Measurements from ENCODE around the gene ST7L.

The ST7L gene

DNA sequence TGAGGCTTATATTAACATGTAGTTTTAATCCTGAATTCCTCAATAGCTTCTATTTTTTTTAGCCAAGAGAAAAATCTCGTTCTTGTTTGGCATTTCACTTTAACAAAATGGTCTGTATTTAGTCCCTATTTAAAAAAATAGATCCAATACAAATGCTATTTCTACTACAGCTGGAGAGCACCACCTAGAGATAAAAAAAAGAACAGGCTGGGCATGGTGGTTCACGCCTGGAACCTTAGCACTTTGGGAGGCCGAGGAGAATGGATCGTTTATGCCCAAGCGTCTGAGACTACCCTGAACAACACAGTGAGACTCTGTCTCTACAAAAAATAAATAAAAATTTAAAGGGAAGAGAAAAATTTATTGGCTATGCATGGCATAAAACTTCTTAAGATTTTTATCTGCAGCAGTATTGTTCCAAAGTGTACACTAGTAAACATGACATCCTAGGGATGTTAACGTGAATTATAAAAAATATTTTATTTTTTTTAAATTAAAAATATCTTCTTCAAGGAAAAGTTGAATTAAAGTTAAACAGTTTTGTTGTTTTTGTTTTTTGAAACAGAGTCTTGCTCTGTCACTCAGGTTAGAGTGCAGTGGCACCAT lies 4.4 kb downstream of the ST7L start:
- DNase-seq: no peak

DNA sequence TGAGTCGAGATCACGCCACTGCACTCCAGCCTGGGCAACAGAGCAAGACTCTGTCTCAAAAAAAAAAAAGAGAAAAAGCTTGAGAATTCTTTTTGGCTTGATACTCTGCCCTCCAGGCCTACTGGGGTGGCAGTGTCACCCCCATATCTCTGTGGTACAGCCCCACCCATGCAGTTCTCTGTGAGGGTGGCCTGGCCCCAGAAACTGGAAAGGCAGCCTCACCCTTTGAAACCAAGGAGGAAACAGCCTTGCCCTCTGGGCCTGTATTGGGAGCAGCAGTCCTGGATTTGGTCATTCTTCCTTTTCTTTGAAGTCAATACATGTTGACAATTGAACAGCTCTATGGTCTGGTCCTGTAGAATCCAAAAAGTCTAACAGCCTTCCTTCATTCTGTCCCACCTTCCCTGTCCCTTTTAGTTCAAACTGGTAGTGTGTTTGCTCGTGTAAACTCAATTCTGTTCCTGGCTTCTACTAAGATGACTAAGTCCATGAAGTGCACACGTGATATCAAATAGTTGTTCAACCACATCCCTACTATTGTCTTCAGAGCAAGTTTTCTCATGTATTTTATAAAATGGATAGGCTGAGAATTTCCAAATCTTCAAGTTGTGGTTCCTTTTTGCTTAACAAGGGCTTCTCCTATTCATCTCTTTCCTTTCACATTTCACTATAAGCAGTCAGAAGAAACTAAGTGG lies 13.2 kb downstream of the ST7L start:
- no peak for DNase-seq

DNA sequence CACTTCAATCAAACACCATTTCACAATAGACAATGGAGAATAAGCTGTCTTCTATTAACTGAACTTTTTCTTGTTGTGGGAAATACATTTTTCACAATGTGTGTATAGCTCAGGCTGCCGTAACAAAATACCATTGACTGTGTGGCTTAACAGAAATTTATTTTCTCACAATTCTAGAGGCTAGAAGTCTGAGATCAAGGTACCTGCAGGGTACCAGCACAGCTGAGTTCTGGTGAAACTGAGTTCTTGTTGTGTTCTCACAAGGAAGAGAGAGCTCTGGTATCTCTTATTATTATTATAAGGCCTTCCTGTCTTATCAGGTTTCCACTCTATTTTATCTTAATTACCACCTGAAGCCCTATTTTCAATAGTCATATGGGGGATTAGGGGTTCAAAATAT lies 15.4 kb downstream of the ST7L start:
- DNase-seq: no peak

DNA sequence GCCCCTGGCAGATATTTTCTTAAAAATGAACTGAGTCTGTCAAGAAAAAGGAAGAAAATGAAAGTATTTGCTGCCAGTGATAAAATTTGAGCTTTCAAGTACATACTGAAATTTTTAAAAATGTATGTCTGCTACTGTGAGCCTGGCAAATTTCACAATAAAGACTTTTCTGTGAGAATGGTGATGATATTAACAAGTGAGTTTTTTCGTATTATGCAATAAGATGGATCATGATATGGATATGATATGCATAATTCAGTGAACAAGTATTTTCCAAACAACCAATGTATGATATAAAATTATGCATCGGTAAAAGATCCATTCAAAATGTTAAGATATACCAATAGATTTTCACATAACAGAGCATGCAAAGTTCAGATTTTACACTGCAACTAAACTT lies 15.9 kb downstream of the ST7L start:
- DNase-seq: no peak

DNA sequence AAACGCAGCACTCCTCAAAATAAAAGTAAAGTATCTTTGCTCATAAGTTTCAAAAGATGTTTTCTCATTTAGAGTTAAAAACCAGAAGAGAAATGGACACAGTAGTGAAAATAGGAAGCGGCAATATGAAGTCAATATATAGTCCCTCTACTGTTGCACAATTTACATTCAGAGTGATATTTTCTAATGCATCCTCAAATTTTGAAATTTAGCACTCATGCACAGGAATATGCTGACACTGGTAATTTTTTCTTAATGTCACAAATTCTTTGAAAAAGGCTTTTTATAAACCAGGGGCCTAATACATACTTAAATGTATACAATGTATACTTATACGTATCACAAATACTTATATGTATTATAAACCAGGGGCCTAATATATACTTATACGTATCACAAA lies 19.5 kb downstream of the ST7L start:
- no peak for DNase-seq

DNA sequence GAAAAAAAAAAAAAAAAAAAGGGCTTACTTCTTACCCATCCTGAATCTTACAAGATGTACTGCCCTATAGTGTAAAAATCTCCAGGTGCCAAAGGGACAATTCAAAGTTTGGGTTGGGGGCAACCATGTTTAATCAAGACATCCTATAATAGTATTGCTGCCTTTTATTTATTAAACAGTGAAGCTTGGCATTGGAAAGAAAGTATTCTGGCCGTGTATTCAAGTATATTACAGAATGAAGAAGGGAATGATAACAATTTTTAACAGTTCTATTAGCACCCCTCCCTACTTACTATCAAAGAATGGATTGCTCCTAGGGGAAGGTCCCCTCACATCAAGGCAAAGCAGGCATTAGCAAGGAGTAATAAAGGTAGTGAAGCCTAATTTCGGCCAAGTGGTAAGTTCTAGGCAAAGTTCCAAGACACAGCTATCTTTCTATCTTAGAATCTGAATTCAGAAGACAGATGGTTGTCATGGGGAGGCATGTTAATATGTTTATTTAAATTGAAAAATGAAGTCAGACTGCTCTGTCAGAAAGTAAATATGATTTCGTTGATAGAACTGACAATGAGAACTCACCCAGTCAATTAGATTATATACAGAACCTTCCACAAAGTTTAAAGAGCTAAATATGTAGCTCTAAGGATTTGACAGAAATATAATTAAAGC lies 24.6 kb downstream of the ST7L start:
- no peak for DNase-seq

DNA sequence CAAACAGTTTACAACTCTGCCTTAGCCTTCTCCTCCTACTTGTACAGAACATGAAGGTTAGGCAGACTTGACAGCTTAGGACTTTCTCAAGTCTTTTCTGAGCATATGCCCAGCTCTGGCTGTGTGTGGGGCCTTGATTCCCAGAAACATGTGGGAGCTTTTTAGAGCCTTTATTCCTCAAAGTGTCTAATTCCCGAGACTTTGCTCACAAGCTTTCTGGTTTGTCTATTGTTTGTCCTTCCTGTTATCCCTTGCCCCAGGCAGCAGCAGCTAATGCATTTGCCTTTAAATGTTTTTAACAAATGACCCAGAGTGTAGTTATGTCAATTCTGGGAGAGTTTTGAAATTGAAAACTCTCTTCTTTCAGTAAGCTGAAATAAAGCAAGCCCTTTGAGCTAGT lies 29.2 kb downstream of the ST7L start:
- no peak for DNase-seq

DNA sequence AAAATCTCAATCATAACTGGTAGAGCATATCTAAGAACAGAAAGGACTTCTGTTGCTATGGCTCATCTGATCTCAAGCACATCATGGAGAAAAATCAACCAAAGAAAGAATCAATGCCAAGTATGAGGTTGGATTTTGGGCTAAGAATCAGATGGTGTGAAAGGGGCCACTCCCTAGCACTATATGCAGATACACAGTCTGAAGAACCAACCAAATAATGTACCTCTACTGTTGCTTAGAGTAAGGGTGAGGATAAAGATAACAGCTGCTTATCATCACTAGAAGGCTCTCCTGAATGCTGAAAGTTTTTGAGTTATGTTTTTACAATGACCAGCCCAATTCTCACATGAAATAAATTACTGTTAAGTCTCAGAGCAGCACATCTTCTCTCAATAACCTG lies 35.6 kb downstream of the ST7L start:
- DNase-seq: no peak

DNA sequence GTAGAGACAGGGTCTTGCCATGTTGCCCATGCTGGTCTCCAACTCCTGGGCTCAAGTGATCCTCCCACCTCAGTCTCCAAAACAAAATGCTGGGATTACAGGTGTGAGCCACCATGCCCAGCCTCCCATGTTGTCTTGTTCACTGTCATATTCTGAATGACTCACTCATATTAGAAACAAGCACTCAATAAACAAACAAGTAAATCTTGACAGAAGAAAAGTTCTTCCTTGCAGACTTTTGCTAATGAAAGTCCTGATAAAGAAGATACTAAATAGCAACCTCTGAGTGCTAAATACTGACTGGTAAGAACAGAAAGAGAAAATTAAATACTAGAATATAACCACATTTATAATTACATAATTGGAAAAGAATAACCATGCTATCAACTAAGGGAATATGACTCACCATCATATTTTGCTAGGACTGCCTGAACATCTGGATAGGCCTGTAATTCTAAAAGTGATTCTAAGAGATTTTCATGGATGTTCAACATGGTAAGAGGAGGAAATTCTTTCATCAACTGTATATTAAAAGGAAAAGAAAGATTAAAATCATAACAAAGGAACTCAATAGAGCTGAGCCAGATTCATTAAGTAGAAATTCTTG lies 37.3 kb downstream of the ST7L start:
- no peak for DNase-seq

DNA sequence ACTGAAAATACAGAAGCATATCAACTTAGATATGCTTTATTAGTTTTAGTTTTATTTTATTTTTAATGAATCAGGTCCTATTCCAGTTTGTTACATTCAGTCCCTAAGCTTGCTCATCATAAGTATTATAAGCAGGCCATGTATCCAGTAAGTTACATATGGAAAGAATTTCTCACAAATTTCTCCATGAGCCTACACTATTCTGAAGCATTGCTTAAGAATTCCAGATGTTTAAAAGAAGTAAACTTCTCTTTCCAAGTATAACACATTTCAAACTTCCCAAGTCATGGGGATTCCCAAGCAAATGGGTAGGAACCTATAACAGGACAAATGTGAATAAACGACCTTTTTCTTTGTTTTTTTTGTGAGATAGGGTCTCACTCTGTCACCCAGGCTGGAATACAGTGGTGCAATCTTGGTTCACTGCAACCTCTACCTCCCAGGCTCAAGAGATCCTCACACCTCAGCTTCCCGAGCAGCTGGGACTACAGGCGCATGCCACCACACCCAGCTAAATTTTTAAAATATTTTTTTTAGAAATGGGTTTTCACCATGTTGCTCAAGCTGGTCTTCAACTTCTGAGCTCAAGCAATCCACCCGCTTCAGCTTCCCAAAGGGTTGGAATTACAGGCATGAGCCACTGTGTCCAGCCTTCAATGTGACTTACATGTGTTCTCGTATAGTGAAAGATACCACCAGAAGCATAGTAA lies 39.0 kb downstream of the ST7L start:
- no peak for DNase-seq

DNA sequence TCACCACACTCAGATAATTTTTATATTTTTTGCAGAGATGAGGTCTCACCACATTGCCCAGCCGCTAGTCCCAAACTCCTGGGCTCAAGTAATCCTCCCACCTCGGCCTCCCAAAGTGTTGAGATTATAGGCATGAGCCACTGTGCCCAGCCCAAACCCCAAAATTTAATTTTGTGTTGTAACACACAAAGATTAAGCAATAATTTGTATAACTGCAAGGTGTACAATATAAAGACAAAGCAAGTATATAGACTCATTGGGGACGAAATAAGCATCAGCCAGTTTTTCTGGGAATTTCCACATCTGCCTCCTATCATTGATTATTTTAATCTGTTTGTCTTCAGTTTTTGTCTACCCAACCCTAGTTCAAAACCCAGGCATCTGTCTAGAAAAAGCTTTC lies 42.7 kb downstream of the ST7L start:
- no peak for DNase-seq

DNA sequence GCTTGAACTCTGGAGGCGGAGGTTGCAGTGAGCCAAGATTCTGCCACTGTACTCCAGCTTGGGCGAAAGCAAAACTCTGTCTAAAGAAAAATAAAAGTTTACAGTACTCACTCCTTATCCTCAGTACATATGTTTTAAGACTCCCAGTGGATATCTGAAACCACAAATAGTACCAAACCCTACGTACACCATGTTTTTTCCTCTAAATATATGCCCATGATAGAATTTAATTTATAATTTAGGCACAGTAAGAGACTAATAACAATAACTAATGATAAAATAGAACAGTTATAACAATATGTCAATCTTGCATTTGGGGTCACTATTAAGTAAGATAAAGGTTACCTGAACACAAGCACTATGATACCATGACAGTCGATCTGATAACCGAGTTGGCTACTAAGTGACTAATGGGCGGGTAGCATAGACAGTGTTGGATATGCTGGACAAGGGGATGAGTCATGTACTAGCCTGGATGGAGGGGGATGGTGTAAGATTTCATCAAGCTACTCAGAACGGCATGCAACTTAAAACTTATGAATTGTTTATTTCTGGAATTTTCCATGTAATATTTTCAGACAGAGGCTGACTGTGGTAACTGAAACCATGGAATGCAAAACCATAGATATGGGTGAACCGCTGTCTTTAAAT lies 43.7 kb downstream of the ST7L start:
- no peak for DNase-seq

DNA sequence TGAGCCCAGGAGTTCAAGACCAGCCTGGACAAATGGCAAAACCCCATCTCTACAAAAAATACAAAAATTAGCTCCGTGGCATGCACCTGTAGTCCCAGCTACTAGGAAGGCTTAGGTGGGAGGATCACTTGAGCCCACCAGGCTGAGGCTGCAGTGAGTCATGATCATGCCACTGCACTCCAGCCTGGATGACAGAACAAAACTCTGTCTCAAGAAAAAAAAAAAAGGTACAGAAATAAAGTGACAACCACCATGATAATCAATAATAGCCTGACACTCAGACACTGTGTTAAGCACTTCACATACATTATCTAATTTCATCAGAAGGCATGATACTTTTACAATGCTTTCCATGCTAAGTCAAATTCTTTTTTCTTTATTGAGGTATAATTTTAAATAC lies 53.1 kb downstream of the ST7L start:
- no peak for DNase-seq

DNA sequence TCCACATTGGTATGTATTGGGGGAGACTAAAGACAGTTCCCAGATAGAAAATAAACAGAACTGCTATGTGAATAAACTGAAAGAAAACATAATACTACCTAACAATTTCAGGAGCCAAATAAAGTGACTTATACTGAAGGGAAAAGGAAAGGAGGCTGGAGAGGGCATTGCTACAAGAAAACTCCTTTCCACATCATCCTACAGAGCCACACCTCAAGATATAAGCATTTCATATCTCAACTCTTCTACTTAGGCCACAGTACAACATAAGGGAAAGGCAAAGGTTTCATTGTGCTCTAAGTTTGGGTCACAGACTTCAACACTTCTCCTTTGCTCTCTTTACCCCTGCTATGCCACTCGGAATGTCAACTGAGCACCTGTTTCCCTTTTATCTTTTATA lies 54.9 kb downstream of the ST7L start:
- no peak for DNase-seq

DNA sequence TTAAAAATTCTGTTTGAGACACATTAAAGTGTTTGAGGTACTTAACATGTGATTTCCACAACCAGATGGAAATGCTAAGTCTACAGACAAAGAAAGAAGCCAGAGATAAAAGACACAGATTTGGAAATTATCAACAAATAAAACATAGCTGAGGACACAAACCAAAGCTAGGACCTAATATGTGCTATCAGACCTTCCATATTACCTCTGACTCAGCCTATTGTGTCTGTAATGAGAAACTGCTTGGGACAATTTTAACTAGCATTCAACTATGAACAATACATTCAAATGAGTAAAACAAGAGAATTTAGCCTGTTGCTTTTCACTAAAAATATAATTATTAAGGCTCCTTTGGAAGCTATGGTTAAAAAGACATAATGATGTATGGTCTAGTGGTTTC lies 55.6 kb downstream of the ST7L start:
- DNase-seq: no peak

DNA sequence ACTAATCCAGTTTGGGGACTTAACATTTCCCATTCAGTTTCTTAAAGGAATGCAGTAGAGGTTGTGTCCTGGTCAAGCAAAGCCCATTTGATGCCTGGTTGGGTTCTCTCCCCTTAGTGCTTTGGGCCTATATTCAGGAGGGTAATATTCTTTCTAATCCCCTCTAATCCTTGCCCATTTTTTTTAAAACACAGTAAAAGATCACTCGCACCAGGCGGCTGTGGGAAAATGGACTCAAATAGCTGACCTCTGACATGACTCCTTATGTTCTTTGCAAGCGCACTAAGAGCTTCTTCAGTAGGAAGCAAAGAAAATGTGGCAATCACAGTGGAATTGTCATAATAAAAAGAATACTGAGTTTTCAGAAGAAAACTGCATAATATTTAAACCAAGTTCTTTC lies 60.3 kb downstream of the ST7L start:
- DNase-seq: no peak

DNA sequence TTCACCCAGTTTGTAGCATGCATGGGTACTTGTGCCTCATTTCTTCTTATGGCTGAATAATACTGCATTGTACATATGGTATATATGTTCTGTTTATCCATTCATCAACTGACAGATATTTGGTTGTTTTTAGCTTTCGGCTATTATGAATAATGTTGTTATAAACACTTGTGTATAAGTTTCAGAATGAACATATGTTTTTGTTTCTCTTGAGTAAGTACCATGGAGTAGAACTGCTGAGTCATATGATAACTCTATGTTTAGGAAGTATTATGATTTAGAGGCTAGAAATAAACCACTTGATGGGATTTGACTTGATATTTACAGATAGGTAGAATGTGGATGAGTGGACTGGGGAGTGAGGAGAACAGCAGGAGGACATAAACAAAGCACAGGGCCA lies 61.6 kb downstream of the ST7L start:
- DNase-seq: no peak

DNA sequence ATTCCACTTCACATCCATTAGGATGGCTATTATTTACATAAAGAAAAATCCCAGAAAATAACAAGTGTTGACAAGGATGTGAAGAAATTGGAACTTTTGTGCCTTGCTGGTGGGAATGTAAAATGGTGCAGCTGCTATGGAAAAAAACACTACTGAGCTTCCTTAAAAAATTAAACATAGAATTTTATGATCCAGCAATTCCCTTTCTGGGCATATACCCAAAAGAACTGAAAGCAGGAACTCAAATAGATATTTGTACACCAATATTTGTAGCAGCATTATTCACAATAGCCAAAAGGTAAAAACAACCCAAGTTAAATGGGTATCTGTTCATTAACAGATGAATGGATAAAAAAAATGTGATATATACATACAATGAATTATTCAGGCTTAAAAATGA lies 64.5 kb downstream of the ST7L start:
- no peak for DNase-seq

DNA sequence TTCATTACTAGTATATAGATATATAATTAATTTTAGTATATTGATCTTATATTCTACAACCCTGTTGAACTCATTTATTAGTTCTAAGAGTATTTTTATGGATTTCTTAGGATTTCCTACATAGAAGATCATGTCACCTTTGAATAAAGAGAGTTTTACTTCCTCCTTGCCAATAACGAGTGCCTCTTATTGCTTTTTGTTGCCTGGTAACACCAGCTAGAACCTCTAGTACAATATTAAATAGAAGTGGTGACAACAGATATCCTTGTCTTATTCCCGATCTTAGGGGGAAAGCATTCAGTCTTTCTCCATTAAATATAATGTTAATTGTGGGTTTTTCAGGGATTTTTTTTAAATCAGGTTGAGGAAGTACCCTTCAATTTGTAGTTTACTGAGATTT lies 69.4 kb downstream of the ST7L start:
- no peak for DNase-seq

DNA sequence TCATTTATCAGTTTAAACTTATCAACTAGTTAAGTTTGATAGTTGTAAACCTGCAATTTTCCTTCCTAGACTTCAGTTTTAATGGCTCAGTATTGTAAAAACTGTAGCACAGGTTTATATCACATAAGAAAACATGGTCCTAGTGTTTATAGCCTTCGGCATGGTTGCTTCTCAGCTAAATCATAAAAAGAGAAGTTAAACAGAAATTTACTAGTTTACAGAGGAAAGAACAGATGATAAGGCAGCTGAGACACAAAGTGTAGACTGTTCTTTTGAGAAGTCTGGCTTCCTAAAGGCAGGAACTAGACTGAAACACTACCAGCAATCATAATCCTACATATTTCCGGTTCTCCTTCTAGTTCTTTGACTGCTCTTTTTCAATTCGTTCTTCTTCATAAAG lies 70.4 kb downstream of the ST7L start:
- DNase-seq: no peak

DNA sequence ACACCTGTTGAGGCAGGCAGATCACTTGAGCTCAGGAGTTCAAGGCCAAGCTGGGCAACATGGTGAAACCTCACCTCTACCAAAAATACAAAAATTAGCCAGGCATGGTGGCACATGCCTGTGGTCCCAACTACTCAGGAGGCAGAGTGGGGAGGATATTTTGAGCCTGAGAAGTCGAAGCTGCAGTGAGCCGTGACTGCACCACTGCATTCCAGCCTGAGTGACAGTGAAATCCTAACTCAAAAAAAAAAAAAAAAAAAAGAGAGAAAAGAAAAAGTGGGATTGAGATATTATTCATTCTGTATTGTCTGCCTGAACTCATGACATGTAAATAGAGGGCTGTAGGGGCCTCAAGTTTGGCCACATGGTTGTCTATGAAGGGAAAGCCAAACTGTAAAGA lies 72.9 kb downstream of the ST7L start:
- DNase-seq: no peak

DNA sequence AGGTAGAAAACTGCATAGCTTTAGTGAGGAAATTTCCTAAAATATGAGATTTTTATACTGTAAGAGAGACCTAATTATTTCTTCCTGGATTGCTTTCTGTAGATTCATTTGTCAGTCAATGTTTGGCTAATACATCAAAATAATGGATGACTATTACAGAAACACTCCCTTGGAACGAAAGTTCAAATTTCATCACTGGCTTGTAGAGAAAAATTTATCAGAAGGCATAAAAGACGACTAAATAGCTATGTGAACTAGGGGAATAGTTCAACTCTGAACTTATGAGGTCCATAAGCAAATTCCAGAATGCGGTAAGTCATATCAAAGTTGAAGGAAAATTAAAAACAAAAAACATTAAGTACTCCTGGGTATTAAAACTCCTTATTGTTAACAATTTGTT lies 74.2 kb downstream of the ST7L start:
- DNase-seq: no peak

Measured in activated naive CD4-positive, alpha-beta T cell treated with Interleukin-2 at 50 U/mL for 16 hours (primary cell).